Coronary artery (tissue), 2 donors: ENCODE data around the gene TMEM178B.

Source experiments
- DNase-seq: peaks from one replicate; pipeline ENCODE4 v3.0.0-alpha.2; 2017; ENCODE audit warnings: low spot score
- H3K27ac ChIP-seq, 2 donors: fragments of 200-600 bp; sonication (generic); one replicate each; pipeline ENCODE4 v1.5.1; 2016 to 2019
- H3K4me3 ChIP-seq: fragments of 200-600 bp; sonication (generic); 2 replicates; pipeline ENCODE4 v1.5.1; 2016; ENCODE audit warnings: mild to moderate bottlenecking, moderate library complexity
- TF ChIP-seq, protein P1 (sequence below): fragments of 200-600 bp; sonication (generic); IDR thresholded peaks from one replicate; pipeline ENCODE4 v1.5.1; 2019; ENCODE audit warnings: antibody characterized with exemption

The TMEM178B gene

DNA sequence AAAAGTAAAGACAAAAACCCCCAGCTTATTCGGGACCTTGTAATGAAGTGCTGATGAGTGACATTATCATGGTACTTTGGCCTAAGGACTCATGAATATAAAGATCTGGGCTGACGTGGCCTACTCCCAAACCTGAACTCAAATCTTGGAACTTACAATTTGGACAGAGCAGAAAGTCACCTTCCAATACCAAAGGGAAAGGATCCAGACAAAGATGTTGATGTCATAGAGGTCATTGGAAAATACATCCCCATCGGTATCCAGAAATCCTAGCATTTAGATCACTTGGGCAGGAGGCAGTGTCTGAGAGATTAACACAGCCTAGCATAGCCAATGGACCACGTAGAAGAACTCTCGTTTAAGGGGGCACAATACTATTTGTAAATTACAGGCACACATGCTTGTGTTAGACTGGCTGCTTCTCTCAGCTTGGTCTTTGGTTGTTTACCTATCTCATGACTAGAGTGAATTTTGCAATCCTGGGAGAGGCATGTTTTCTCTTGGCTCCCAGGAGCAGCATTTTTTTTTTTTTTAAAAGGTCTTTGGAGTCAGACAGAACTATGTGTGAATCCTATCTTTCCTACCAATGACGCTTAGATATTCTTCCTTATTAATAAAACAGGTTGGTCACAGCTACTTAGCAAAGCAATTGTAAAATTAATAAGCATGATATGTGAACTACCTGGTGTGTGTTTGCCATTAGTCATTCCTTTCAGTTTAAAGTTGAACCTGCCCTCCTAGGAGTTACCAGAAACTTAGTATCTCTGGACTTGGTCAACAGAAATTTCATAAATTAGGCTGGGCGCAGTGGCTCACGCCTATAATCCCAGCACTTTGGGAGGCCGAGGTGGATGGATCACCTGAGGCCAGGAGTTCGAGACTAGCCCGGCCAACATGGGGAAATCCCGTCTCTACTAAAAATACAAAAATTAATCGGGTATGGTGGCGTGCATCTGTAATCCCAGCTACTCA lies 31.4 kb upstream of the TMEM178B start:
- no peak overlapping the region for H3K27ac ChIP-seq
- no peak overlapping the region for H3K4me3 ChIP-seq
- DNase-seq: no peak
- TF ChIP-seq, protein P1, sequence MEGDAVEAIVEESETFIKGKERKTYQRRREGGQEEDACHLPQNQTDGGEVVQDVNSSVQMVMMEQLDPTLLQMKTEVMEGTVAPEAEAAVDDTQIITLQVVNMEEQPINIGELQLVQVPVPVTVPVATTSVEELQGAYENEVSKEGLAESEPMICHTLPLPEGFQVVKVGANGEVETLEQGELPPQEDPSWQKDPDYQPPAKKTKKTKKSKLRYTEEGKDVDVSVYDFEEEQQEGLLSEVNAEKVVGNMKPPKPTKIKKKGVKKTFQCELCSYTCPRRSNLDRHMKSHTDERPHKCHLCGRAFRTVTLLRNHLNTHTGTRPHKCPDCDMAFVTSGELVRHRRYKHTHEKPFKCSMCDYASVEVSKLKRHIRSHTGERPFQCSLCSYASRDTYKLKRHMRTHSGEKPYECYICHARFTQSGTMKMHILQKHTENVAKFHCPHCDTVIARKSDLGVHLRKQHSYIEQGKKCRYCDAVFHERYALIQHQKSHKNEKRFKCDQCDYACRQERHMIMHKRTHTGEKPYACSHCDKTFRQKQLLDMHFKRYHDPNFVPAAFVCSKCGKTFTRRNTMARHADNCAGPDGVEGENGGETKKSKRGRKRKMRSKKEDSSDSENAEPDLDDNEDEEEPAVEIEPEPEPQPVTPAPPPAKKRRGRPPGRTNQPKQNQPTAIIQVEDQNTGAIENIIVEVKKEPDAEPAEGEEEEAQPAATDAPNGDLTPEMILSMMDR: no peak

DNA sequence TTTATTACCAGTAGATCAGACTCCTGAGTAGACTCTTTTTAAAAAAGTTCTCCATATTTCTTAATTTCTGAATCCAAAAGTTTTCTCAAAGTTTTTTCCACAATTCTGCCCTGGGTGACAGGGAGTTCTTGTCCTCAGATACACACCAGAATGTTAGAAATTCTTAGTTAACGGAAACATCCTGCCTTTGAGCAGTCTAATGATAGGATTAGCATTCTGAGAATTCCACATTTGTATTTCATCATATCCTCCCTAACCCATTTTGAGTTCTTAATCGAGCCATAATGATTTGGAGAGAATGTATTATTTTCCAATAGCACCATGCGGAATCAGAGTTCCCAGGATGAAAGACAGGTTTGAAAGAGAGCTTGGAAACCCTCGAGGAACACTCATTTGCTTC lies 30.2 kb upstream of the TMEM178B start:
- H3K27ac ChIP-seq: no peak overlapping the region
- TF ChIP-seq, protein P1: no peak
- DNase-seq: no peak
- no peak overlapping the region for H3K4me3 ChIP-seq

DNA sequence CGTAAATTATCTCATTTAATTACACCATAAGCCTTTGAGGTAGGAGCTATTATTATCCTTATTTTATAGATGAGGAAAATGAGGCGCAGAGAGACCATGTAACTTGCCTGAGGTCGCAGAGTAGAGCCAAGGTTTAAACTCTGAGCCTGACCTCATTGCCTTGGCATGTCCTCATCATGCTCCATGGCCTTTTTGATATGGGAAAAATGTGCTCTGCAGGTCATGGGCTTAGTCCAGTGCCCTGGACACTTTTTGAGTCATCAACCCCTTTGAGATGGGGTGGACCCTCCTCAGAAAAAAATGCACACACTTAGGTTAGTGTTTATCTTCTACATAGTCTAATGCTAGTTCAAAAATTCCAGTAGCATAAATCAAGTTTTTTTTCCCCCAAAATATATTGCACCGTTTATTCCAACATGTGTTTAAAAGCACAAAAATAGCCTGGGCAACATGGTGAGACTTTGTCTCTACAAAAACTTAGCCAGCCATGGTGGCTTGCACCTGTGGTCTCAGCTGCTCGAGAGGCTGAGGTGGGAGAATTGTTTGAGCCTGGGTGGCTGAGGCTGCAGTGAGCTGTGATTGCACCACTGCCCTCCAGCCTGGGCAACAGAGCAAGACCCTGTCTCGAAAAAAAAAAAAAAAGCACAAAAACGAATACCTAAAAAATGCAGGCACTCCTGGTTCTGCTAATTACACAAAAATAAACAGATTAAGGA lies 28.6 kb upstream of the TMEM178B start:
- TF ChIP-seq, protein P1: no peak
- Histone ChIP-seq H3K4me3 (no peak overlapping the region), H3K27ac (no peak overlapping the region)
- no peak for DNase-seq

DNA sequence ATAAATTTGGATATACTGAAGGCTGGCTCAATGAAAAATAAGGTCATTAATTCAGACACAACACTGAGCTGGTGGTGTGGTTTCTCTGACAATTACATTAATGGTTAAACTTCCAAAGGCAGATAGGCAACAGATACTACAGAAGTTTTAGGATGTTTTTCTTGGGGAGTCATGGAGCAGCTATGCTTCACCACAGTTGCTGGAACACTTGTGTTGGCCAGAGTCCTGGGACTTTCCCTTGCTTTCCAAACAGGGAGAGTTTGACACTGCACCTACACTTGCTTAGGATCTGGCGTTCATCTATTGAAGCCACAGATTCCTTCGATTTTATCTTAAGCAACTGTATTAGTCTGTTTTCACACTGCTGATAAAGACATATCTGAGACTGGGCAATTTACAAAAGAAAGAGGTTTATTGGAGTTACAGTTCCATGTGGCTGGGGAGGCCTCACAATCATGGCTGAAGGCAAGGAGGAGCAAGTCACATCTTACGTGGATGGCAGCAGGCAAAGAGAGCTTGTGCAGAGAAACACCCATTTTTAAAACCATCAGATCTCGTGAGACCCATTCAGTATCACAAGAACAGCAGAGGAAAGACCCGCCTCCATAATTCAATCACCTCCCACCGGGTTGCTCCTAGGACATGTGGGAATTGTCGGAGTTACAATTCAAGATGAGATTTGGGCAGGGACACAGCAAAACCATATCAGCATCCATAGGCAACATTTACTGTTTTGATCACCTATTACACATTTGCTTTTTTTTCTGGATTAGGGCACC lies 27.8 kb upstream of the TMEM178B start:
- TF ChIP-seq, protein P1: no peak
- no peak for DNase-seq
- no peak overlapping the region for H3K27ac ChIP-seq
- no peak overlapping the region for H3K4me3 ChIP-seq

DNA sequence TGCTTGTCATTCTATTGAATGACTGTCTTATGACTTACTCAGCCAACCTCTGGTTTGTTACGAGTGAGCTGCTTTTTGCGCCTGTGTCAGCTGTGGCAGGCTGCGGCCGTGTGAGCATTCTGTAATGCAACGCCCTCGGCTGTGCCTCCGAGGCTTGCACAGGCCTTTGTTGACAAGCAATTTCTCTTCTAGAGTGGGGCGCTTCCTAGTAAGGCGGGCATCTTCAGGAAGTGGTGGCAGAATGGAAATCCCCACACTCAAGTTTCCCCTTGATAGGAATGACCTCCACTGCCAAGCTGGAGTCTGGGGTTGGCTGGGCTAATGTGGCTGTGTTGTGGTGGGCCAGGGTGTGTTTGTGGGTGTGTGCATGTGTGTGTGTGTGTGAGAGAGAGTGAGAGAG lies 20.2 kb upstream of the TMEM178B start:
- Histone ChIP-seq H3K27ac (no peak overlapping the region), H3K4me3 (no peak overlapping the region)
- DNase-seq: no peak
- TF ChIP-seq, protein P1: no peak

DNA sequence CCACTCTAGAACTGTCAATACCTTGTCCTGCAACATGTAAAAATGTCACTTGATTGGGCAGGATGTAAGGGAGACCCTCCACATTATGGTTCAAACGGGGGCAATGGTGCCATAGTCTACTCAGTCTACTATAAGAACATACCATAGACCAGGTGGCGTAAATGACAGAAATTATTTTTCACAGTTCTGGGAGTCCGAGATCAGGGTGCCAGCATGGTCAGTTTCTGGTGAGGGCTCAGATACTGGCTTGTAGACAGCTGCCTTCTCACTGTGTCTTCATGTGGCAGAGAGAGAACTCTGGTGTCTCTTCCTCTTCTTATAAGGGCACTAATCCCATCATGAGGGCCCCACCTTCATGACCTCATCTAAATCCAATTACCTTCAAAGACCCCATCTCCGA lies 18.7 kb upstream of the TMEM178B start:
- TF ChIP-seq, protein P1: no peak
- H3K4me3 ChIP-seq: no peak overlapping the region

More for the DNA sequence above, 18.7 kb upstream of the TMEM178B start:
- no peak for DNase-seq
- H3K27ac ChIP-seq: no peak overlapping the region
